Kidney capillary endothelial cell (primary cell): ENCODE data around the gene PTPRN2.
"Not testable (repeated sequence)": the region's sequence is repeated elsewhere in the genome, so short reads cannot be mapped to it uniquely, and the experiment has no call there.

ENCODE experiments used
- DNase-seq: peaks from one replicate; pipeline ENCODE4 v3.0.0-alpha.2; 2018; ENCODE audit warnings: low spot score

Gene PTPRN2

DNA sequence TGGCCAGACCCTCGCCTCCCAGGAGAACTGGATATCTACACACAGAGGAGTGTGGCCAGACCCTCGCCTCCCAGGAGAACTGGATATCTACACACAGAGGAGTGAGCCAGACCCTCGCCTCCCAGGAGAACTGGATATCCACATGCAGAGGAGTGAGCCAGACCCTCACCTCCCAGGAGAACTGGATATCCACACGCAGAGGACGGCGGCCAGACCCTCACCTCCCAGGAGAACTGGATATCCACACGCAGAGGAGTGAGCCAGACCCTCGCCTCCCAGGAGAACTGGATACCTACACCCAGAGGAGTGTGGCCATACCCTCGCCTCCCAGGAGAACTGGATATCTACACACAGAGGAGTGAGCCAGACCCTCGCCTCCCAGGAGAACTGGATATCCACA lies 862.3 kb downstream of the PTPRN2 start:
- DNase-seq: not testable (repeated sequence)

DNA sequence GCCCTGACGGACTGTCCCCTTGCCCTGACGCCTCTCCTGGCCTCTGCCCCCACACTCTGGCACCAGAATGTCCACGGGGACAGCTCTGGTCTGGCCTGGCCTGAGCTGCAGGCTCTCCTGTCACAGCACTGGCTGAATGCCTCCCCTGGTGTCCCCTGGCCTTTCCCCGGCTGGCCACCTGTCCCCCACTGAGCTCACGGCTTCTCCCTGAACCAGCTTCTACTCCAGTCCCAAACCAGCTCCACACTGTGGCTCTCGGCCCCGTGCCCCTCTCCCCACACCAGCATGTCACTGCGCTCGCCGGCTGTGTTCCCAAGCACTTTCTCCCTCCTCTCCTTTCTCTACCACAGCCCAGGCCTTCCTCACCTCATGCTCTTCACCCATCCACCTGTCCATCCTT lies 864.4 kb downstream of the PTPRN2 start:
- no peak for DNase-seq

DNA sequence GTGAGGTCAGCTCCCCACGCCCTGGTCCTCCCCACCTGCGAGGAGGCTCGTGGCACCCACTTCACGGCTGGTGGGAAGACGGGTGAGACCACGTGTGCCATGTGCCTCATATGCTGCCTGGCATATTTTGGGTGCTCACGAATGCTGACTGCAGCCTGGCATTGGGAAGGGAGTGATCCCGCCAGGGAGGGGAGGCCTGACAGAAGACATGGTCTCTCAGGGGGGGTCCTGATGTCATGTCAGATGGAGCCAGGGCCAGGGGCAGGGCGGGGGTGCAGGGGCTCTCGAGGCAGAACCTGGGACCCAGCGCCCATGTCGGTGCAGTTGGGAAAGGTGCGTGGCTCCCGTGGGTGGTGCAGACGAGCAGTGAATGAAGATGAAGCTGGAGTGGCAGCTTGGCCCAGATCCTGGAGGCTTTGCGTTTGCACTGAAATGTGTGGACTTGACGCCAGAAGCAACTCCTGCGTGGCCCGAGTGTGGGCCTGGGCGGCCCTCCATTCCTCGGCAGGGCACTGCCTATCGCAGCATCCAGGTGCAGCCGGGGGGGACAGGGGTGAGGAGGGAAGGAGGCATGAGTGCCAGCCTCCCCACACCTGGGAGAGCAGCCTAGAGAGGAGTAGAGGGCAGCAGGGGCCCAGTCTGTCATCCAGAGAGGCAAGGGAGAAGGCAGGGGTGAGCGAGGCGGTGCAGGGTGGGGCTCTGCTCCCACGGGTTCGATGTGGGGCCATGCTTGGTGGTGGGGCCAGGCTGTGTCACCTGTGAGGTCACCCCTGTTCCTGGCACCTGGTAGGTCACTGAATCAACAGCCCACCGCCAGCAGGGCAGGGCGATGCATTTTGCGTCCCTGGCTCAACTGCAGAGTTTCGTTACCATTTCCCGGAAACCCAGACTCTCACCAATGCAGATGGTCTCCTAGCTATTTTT lies 865.2 kb downstream of the PTPRN2 start:
- DNase-seq: no peak

DNA sequence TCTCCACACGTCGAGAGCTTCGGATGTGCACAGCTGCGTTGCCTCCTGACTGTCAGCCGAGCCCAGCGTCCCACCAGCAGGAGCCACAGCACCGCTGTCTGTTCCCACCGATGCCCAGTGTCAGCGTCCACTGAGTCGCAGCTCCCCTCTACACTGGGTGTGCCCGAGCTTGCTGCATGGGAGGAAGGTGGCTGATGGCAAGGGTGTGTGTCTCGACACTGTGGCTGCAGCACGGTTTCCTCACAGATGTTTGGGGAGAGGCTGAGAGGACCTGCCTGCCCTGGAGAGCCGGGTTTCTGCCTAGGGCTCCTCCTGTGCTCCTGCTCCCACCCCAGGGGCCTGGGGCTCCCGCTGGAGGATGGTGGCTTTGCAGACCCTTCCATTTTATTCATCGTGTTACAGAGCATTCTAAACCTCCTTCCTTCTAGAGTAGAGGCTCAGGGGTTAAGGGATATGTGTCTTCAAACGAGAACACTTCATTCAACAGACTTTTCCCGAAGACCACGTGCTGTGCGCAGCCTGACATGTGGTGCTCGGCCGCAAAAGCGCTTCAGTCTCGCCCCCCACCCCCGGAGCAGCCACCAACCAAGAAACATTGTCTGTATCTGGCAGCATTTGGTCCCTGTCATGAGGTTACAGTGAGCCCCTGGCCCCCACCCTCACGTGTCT lies 866.0 kb downstream of the PTPRN2 start:
- DNase-seq: no peak

DNA sequence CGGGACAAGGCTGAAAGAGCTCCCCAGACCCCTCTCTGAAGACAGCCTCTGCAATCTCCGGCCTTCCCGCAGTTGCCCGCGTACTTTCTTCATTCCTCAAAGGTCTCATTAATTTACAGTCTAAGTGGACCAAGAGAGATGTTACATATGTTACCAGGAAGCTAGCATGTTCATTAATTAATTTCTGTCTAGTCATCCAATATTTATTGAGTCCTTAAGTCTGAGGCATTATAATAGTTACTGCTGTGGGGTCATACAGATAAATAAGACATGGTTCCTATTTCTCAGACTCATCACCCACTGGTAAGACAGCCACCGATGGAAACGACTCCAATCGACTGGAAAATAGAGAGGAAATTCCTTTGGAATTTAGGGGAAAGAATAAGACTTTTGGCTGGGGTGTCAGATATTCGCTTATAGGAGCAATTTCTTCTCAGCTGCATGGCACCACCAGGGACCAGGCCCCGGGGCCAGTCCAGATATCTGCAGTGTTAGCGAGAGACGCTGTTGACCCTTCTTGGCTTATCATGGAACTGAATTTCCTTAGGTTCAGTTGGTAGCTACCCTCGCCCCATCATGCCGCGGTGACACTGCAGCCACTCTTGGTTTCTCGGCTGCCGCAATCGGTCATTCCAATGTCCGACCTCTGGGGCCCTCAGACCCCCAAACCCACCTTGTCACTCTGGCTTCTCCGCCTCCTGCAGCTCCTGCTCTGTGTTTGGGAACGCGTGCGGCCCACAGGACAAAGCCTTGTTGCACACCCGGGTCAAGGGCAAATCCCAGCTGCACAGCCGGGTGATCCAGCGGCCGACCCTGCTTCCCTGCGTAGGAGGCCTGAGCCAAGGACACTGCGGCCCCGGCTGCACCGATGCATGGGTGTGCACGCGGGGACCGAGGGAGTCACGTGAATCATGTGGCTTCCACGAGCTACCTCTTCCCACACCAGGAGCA lies 867.6 kb downstream of the PTPRN2 start:
- DNase-seq: no peak

DNA sequence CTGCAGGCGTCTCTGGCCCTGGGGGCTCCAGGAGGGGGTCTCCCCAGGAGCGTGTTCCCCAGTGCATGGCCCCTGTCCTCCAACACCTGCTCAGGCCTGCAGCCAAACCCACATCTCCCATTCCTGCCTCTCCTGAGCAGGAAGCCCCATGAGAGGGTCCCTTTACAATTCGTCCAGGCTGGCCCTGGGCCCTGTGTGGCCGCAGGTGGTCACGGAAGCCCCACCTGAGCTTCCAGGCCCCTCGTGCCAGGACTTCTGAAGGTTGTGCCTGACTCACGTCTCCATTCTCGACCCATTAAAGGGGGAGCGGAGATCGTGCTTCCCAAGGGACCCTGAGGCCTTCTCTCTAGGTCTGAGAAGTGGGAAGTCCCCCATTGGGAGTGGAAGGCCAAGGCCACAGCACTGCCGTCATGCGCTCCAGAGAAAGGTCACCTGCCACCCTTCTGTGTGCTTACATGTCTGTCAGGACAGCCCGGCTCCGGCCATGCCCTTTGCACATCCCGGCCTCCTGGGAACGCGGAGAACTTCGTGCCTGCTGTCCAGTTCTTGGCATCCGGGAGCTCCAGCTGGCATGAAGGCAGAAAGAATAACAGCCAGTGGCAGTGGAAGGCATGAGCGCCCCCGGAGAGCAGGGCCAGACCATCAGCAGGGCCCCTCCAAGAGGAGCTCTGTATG lies 868.5 kb downstream of the PTPRN2 start:
- DNase-seq: no peak

DNA sequence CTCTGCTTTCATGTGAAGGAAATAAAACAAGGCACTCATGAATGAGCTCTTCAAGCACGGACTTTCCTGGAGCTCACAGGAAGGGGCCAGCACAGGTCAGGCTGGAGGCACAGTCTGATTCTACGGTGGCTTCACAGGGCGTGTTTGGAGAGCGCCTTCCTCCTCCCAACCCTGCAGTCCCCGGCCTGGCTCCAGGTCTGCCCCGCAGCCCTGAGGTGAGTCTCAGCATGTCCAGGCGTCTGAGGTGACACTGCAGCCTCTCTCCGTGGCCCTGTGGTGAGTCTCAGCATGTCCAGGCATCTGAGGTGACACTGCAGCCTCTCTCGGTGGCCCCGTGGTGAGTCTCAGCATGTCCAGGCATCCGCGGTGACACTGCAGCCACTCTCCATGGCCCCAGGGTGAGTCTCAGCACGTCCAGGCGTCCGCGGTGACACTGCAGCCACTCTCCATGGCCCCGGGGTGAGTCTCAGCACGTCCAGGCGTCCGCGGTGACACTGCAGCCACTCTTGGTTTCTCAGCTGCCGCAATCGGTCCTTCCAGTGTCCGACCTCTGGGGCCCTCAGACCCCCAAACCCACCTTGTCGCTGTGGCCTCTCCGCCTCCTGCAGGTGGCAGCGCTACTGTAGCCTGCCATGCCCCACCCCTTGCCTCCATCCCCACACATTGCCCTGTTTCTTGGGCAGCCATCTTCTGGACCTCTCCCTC lies 869.2 kb downstream of the PTPRN2 start:
- no peak for DNase-seq

DNA sequence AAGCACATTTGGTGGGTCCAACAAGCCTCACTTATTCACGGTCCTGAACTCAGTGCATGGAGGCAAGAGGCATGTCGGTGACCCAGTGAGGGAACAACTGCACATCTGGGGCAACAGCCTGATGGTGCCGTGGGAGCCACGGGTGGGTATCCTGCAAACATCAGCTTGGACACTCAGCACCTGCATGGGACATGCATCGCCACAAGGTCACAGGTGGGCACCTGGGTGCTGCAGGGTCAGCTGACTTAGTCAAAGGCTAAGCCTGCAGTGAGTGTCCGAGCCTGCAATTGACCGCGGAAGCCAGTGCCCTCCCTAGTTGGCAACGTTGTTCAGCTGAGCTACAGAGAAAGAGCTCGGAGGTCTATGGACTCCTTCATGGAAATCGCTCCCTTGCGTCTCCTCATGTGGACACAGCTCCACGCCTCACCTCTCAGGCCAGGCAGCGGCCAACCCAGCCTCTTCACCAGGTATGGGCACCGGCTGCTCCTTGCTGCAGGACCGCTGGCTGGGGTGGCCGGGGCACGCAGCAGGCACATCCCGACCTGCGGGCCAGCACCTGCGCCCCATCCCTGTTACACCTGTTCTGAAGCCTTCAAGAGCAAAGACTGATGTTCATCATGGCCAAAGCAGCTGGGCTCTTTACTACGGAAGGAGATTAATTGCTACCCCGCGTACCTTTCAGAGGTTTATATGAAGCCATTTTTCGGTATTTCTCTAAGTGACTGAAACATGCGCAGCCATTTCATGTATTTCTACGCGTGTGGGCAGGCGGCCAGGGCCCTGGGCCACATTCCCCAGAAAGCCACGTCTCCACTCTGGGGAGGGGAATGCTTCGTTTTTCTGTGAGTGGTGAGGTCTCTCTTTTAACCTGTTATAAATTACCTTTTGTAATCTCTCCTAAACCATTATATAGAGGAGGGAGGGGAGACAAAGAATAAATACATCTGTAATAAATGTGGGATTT lies 870.1 kb downstream of the PTPRN2 start:
- DNase-seq: no peak

DNA sequence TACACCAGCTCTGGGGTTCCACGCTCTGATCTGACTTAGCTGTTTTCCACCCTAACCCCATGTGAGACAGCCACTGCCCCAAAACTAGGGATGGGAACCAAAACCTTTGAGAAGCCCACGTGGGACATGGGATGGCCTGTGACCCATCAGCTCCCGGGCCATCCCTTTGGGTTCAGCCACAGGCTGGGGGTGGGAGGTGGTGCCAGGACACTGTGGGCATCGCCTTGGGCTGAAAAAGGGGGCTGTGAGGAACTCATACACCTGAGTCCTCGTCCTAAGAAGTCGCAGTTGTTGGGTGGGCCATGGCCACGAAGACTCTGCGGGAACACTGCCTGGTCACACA lies 871.7 kb downstream of the PTPRN2 start:
- no peak for DNase-seq

DNA sequence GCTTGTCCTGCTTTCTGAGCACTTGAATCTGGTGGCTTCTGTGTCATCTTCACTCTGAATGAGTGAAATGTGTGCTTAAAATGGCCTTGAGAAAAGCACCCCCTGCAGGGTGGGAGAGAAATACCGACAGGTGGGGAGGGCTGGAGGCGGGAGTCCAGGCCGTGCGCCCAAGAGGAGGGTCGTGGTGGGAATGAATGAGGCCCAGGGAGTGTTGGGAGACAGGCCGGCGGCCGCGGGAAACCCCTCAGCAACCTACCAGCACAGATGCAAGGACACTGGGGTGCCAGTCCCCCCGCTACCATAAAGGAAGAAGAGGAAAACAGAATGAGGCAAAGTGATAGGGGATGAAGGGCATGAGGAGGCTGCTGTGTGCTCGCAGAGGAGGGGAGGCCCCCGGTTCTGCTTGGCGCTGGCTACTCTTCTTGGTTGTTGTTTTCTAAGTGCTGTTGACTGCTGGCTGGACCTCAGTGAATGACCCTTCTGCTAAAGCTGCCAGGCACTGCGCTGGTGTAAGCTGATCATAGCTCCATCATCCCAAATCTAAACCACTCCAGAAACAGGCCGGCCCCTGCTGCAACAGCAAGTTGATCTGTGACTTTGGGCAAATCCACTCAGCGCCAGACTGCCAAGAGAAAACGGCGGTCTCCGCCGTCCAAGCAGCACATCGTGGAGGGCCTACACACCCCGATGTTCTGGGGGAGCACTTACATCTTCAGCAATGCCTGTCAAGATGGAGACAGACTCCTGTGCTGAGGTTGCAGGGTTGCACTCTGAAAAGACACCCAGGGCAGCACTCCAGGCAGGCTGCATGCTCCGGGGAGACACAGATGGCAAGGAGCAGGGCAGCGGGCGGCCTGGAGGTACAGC lies 872.3 kb downstream of the PTPRN2 start:
- no peak for DNase-seq

DNA sequence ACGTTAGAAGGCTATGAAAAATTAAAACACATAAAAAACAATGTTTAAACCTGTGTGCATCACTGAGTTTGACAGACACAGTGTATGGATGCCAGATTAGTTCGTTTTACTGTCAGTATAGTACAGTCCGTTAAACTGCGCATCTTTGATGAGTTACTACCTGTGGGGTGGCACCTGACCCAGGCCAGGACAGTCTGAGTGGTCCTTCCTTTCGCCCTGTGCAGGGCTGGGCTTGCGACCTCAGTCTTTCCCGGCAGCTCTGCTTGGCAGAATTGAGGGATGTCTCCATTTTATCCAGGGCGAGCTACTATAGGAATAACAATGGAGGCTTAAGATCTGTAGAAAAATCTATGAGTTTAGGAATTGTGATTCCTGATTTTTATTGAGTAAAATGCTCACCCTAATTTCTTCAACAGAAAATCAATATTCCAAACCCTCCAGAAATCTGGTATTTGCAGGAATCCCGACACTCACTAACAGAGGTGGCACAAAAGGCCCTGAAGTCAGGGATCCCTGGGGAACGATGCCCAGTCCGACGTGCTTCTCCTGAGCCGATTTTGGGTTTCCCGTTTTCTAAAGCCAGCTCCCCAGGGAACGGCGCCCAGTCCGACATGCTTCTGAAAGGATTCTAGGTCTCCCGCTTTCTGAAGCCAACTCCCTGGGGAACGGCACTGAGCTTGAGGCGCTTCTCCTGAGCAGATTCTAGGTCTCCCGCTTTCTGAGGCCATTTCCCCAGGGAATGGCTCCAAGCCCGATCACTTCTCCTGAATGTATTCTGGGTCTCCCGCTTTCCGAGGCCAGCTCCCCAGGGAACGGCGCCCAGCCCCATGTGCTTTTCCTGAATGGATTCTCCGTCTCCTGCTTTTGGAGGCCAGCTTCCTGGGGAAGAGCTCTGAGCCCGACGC lies 873.2 kb downstream of the PTPRN2 start:
- no peak for DNase-seq

DNA sequence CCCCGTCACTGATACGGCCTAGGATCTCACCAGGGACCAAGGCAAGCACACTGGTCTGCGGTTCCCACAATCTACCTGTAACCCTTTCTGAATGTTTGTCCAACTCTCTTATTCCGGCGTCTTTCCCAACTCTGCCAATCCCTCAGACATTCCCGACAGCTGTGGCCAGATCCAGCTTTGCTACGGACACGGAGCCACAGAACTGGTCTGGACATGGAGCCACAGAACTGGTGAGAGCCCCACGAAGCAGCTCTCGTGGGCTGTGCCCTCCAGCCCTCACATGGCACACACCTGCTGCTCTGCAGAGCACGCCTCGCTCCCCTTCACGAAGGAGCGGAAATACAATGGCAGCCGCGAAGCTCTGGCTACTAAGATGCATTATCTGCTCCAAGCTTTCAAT lies 874.0 kb downstream of the PTPRN2 start:
- DNase-seq: no peak

DNA sequence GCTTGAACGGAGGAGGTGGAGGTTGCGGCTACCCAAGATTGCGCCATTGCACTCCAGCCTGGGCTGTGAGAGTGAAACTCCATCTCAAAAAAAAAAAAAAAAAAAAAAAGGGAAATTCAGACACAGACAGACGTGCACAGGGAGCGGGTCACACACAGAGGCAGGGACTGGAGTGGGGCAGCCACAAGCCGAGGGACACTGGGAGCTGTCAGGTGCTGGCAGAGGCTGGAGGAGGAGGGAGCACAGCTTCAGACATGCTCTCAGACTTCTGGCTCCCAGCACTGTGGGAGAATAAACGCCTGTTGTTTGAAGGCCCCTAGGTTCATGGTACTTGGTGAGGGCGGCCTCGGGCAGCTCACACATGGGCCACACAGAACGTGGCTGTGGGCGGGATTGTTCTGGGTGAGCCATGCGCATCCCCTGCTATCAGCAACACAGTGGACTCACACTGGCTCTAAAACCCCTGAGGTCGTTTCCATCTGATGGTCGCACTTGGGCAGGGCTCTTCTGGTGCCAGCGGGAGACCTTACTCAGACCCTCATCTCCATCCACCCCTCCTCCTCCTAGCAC lies 874.9 kb downstream of the PTPRN2 start:
- DNase-seq: no peak

DNA sequence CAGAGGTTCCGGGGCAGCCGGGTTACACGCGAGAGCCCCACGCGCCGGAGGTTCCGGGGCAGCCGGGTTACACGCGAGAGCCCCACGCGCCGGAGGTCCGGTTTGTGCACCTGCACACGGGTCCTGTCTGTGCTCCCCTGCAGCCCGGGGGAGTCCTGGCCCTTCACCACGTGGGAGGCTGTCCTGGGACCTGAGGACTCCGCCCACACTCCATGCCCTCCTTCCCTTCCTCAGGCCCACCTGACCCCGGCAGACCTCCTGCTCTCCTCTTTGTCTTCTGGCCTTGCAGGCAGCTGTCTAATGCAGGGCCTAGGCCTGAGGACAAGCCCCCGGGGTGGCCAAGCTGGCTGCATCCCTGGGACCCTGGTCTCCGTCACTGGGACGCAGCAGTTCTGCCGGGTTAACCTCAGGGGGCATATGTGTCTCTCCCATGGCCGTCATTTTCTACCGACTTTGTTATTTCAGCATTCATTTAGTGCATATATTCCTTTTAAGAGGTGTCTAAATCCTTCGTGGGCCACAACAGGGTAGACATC lies 876.2 kb downstream of the PTPRN2 start:
- no peak for DNase-seq

DNA sequence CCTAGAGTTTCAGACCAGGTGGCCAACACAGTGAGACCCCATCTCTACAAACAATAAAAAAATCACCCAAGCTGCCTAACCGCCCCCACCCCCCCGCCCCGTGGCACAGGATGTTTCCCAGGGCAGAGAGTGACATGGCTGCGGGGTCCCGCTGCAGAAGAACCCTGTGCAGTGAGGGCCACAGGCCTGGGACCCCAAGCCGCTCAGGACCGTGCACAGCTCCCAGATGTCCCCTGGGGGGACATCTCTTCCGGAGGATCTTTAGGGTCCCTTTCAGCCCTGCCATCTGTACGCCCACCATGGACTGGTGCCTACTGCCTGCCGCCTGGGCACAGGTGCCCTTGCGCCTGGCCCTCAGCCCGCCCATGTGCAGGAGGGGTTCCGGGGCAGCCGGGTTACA lies 877.2 kb downstream of the PTPRN2 start:
- no peak for DNase-seq

DNA sequence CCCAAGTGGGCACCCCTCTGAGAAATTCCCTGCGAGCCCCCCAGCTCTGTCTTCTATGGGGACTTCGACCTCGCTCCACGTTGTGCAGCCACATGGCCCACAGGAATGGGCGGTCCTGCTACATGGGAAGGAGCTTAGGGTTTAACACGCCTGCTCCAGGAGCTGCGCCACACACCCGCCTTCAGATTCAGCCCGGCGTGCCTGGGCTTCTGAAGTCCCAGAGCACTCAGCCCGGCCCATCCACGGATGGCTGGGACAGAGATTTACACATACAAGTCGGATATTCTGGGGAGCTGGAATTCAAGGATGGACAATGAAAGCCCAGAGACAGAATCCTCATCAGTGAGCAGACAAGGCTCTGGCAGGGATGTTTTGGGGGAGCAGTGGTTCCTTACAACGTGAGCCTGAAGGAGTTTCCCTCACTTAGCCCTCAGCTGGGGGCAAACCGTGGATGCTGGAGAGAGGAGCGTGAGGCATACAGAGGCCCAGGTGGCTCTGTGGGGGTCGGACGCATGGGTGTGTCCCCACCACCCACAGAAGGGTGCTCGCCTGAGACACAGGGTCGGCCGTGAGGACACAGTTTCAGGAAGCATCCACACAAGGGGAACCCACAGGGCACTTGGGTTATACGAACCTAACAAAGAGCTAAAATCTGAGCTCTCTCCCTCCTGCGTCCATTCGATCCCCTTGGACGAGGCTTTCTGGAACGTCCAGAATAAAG lies 877.9 kb downstream of the PTPRN2 start:
- no peak for DNase-seq

DNA sequence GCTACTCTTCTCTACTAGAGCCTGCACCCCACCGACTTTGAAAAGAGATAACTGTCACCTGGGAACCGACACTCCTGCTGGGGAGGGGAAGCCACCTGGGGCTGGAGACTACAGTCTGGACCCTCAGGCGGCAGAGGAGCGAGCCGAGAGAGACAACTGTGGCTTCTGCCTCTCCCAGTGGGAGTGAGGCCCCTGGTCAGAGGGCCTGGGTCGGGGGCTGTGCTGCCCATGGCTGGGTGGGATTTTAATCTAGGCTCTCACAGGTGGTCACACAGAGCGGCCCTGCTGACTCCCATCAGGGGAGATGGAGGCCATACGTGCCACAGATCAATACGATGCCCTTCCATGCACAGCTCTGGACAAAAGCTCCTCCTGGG lies 878.7 kb downstream of the PTPRN2 start:
- DNase-seq: no peak
